Panc1 (cell line): ENCODE data around the gene HRH2.

ENCODE experiments used
- POLR2AphosphoS5 ChIP-seq: IDR thresholded peaks from 2 replicates; pipeline ENCODE4 v1.6.1; 2012; ENCODE audit warnings: mild to moderate bottlenecking, low read depth, low read length, moderate library complexity
- SIN3A ChIP-seq: IDR thresholded peaks from 2 replicates; pipeline ENCODE4 v1.6.1; 2012; ENCODE audit warnings: low read depth, mild to moderate bottlenecking, low read length, moderate library complexity, borderline replicate concordance; ENCODE audit not compliant: insufficient read depth
- TF ChIP-seq, protein P1 (sequence below): fragments of 450-650 bp; IDR thresholded peaks from 2 replicates; pipeline ENCODE4 v1.5.1; 2017; ENCODE audit warnings: mild to moderate bottlenecking
- TF ChIP-seq, protein P2 (sequence below), 2 experiments: IDR thresholded peaks; 2 replicates each; pipeline ENCODE4 v1.6.1; 2011 to 2012; ENCODE audit warnings: low read depth in 2 of 2, control low read depth in 1 of 2, low read length in 1 of 2, mild to moderate bottlenecking in 1 of 2, moderate library complexity in 1 of 2; ENCODE audit not compliant: insufficient read depth in 1 of 2

DNA sequence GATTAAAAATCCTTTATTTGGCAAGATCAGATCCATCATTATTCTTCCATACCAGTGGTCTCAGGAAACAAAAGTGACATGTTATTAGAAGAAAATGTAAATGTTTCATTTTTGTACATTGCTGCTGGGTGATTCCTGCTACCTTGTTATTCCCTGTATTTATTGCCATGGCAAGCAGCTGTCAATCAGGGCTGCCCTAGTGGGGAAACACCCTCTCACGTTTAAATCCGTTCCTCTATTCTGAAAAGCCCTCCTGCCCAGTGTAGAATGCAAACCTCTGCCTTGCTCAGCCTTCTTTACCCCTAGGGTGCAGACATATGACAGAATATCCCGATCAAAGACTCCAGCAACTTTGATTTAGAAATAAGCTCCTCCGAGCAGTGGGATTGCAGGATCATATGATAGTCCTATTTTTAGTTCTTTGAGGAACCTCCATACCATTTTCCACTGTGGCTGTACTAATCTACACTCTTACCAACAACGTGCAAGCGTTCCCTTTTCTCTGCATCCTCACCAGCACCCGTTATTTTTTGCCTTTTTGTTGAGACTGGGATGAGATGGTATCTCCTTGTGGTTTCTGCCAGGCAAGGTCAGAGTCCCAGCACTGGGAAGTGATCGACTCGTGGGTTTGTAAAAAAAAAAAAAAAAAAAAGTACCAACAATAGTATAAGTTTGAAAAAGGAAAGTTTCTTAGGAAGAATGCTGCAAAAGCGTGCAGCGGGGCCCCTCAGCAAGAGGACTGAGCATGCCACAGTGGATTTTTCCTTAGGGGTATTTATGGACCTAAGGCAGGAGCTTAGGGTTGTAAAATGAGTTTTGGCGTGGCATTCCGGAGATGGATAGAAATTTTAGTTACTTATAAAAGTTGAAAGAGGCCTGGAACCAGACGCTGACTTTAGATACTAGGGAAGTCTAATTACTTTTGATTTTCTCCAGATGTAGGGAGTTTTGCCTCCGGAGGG lies 66.7 kb downstream of the HRH2 start:
- TF ChIP-seq, protein P1, sequence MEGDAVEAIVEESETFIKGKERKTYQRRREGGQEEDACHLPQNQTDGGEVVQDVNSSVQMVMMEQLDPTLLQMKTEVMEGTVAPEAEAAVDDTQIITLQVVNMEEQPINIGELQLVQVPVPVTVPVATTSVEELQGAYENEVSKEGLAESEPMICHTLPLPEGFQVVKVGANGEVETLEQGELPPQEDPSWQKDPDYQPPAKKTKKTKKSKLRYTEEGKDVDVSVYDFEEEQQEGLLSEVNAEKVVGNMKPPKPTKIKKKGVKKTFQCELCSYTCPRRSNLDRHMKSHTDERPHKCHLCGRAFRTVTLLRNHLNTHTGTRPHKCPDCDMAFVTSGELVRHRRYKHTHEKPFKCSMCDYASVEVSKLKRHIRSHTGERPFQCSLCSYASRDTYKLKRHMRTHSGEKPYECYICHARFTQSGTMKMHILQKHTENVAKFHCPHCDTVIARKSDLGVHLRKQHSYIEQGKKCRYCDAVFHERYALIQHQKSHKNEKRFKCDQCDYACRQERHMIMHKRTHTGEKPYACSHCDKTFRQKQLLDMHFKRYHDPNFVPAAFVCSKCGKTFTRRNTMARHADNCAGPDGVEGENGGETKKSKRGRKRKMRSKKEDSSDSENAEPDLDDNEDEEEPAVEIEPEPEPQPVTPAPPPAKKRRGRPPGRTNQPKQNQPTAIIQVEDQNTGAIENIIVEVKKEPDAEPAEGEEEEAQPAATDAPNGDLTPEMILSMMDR = no peak
- TF ChIP-seq POLR2AphosphoS5 (no peak), SIN3A (no peak)
- TF ChIP-seq, protein P2, sequence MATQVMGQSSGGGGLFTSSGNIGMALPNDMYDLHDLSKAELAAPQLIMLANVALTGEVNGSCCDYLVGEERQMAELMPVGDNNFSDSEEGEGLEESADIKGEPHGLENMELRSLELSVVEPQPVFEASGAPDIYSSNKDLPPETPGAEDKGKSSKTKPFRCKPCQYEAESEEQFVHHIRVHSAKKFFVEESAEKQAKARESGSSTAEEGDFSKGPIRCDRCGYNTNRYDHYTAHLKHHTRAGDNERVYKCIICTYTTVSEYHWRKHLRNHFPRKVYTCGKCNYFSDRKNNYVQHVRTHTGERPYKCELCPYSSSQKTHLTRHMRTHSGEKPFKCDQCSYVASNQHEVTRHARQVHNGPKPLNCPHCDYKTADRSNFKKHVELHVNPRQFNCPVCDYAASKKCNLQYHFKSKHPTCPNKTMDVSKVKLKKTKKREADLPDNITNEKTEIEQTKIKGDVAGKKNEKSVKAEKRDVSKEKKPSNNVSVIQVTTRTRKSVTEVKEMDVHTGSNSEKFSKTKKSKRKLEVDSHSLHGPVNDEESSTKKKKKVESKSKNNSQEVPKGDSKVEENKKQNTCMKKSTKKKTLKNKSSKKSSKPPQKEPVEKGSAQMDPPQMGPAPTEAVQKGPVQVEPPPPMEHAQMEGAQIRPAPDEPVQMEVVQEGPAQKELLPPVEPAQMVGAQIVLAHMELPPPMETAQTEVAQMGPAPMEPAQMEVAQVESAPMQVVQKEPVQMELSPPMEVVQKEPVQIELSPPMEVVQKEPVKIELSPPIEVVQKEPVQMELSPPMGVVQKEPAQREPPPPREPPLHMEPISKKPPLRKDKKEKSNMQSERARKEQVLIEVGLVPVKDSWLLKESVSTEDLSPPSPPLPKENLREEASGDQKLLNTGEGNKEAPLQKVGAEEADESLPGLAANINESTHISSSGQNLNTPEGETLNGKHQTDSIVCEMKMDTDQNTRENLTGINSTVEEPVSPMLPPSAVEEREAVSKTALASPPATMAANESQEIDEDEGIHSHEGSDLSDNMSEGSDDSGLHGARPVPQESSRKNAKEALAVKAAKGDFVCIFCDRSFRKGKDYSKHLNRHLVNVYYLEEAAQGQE (IDR thresholded peaks at IDR 0.05; ENCODE audit: insufficient read depth in 1 of 2, low read depth in 2 of 2, low read length in 1 of 2) = no peak
